ENCODE measurements around the gene PDIA6. TPM values are rescaled to one million over a fixed set of nuclear protein-coding genes. Genes with fewer than 3 reads are reported as not detected.

PDIA6 gene
- total and polyA plus RNA-seq, 9 of the 15 experiments (the other 6 are each of a cell fraction or from before 2014, with no cell fraction given) = 166 to 268 (median 229) TPM

GRCh38 chr2:10860814-10861325, 48.3 kb upstream of the PDIA6 start:
- no peaks in the 10 kb centered on the region for H3K36me3 ChIP-seq (ENCODE audit: control insufficient read depth, insufficient read depth, low read length)
- ATAC-seq (no peak), FAIRE-seq (no peak), DNase-seq (ENCODE audit: extremely low read depth in 1 of 4, low spot score in 3 of 4) (no peak)
- ChIA-PET CTCF (ENCODE audit: low intra/inter-chr PET ratio) (no interaction called here), POLR2A (no interaction called here)
- H2AFZ ChIP-seq (ENCODE audit: low read depth, low read length) = no peak overlapping the region
- H3K79me2 ChIP-seq (ENCODE audit: control insufficient read depth, insufficient read depth, low read length) = no peaks in the 10 kb centered on the region
- intact Hi-C loops (cut with micrococcal nuclease) = no loop called here
- H3K4me3 ChIP-seq = no peak overlapping the region
- no peak overlapping the region for H3K9ac ChIP-seq (ENCODE audit: insufficient read depth in 1 of 2, low read depth in 2 of 2, low read length in 2 of 2)
- no peaks in the 10 kb centered on the region for H3K9me1 ChIP-seq (ENCODE audit: control insufficient read depth, insufficient read depth, low read length)
- H3K4me2 ChIP-seq (ENCODE audit: insufficient read depth, low read length) = no peak overlapping the region
- in situ Hi-C loops (cut with MboI) = no loop called here
- no peaks in the 10 kb centered on the region for H3K9me3 ChIP-seq (replicated peaks; ENCODE audit: control insufficient read depth, insufficient read depth, low read depth, low read length)
- H3K4me1 ChIP-seq (replicated peaks in 1 of 2; ENCODE audit: control insufficient read depth in 2 of 2, insufficient read depth in 2 of 2, low read length in 2 of 2) = no peaks in the 10 kb centered on the region
- peaks cover 6% of the 10 kb centered on the region; the same call in 1 of the 2 replicates for H4K20me1 ChIP-seq (replicated peaks; ENCODE audit: control insufficient read depth, insufficient read depth, low read length)
- no TSS peak for BruUV-seq (replicated peaks)
- peaks cover 46 to 73% of the 10 kb centered on the region in 2 experiments for H3K27me3 ChIP-seq (ENCODE audit: control insufficient read depth in 2 of 2, insufficient read depth in 2 of 2, low read length in 2 of 2)
- peak; percentile 43; the same call in 1 of the 2 replicates for TF ChIP-seq RFX1 (IDR thresholded peaks at IDR 0.05)
- TF ChIP-seq, protein P1, sequence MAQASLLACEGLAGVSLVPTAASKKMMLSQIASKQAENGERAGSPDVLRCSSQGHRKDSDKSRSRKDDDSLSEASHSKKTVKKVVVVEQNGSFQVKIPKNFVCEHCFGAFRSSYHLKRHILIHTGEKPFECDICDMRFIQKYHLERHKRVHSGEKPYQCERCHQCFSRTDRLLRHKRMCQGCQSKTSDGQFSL (CRISPR knock-in tag; IDR thresholded peaks at IDR 0.05) = no peak
- TF ChIP-seq, protein P1 (tag; IDR thresholded peaks at IDR 0.05) = no peak
- WGBS (ENCODE audit: insufficient coverage, low coverage, missing lambda C conversion rate) = 2% methylated on average over 8 of the region's 8 CpGs
- no peak overlapping the region for H3K27ac ChIP-seq (ENCODE audit: extremely low read depth, low read depth, low read length)

DNA sequence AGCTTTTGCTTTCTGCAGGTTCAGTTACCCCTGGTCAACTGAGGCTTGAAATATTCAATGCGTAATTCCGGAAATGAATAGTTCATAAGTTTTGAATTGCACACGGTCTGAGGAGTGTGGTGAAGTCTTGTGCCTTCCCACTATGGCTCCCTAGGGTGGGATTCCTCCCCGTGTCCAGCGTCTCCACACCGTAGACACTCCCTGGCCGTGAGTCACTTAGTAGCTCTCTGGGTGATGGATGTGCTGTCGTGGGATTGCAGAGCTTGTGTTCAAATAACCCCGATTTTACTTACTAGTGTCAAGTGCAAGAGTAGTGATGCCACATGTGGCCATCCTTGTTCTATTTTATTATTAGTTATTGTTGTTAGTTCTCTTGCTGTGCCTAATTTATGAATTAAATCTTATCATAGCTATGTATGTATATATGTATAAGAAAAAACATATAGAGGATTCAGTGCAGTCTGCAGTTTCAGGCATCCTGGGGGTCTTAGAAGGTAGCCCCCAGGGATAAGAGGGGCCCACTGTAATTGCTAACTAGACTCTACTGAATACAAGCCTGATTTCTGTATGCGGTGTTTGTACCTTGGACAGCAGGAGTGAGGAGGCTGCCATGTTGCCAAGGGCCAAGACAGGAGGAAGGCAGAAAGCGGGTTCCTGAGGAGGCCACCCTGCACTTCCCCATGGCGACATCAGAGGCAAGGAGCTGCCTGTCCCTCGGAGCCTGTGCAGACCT, 47.7 kb upstream of the PDIA6 start:
- Histone ChIP-seq H2AFZ (ENCODE audit: low read depth, low read length) (no peak overlapping the region), H3K9ac (ENCODE audit: insufficient read depth in 1 of 2, low read depth in 2 of 2, low read length in 2 of 2) (no peak overlapping the region), H3K36me3 (ENCODE audit: control insufficient read depth, insufficient read depth, low read length) (no peaks in the 10 kb centered on the region), H3K4me2 (ENCODE audit: insufficient read depth, low read length) (no peak overlapping the region), H3K9me3 (replicated peaks; ENCODE audit: control insufficient read depth, insufficient read depth, low read depth, low read length) (no peaks in the 10 kb centered on the region), H3K4me1 (replicated peaks in 1 of 2; ENCODE audit: control insufficient read depth in 2 of 2, insufficient read depth in 2 of 2, low read length in 2 of 2) (no peaks in the 10 kb centered on the region), H3K27me3 (ENCODE audit: control insufficient read depth in 2 of 2, insufficient read depth in 2 of 2, low read length in 2 of 2) (peaks cover 42 to 67% of the 10 kb centered on the region in 2 experiments), H3K27ac (ENCODE audit: extremely low read depth, low read depth, low read length) (no peak overlapping the region), H3K79me2 (ENCODE audit: control insufficient read depth, insufficient read depth, low read length) (no peaks in the 10 kb centered on the region), H3K4me3 (no peak overlapping the region), H4K20me1 (replicated peaks; ENCODE audit: control insufficient read depth, insufficient read depth, low read length) (peaks cover 6% of the 10 kb centered on the region; the same call in 1 of the 2 replicates), H3K9me1 (ENCODE audit: control insufficient read depth, insufficient read depth, low read length) (no peaks in the 10 kb centered on the region)
- in situ Hi-C loops (cut with MboI) = no loop called here
- no peak for TF ChIP-seq TCF7 (IDR thresholded peaks at IDR 0.05; ENCODE audit: borderline replicate concordance)
- TF ChIP-seq ZNF398 (CRISPR knock-in tag; IDR thresholded peaks at IDR 0.05) = no peak
- TF ChIP-seq MEIS2 (IDR thresholded peaks at IDR 0.05; ENCODE audit: partially characterized antibody) = peak; percentile 14
- no peak for TF ChIP-seq FOXO4 (CRISPR knock-in tag; IDR thresholded peaks at IDR 0.05)
- no peak for TF ChIP-seq GABPB2 (CRISPR knock-in tag; conservative IDR thresholded peaks at IDR 0.05)
- TF ChIP-seq COPS2 (conservative IDR thresholded peaks at IDR 0.05) = no peak
- TF ChIP-seq MIER1 (IDR thresholded peaks at IDR 0.05; ENCODE audit: low read depth) = no peak
- TF ChIP-seq KAT7 (CRISPR knock-in tag; IDR thresholded peaks at IDR 0.05; ENCODE audit: borderline replicate concordance) = no peak
- BruUV-seq (replicated peaks) = no TSS peak
- WGBS (ENCODE audit: insufficient coverage, low coverage, missing lambda C conversion rate) = 0% methylated on average over 12 of the region's 13 CpGs
- FAIRE-seq = no peak
- DNase-seq (ENCODE audit: extremely low read depth in 1 of 4, low spot score in 3 of 4) = no peak
- POLR2A ChIA-PET = interaction anchor here (0.9 kb wide), 1 partner anchor 22 kb away, joined by 4 read pairs; no protein-coding TSS in a partner anchor
- intact Hi-C loops (cut with micrococcal nuclease) = no loop called here
- CTCF ChIA-PET (ENCODE audit: low intra/inter-chr PET ratio) = no interaction called here
- ATAC-seq = no peak

Measured in K562 (cell line).